HepG2 (cell line): ENCODE results near the gene LST1. TPM values are rescaled to one million over a fixed set of nuclear protein-coding genes. Genes with fewer than 3 reads are reported as not detected.
A peak's percentile ranks its signal among the peaks of the same experiment; 100 is the strongest.

Experiments
- BCL6 ChIP-seq: IDR thresholded peaks from 2 replicates; pipeline ENCODE4 v1.6.1; 2016; ENCODE audit warnings: missing genetic modification reagents, missing compliant biosample characterization
- DPF2 ChIP-seq: sonication (generic); formaldehyde crosslinking; IDR thresholded peaks from 2 replicates; pipeline ENCODE4 v1.4.0; 2020; ENCODE audit warnings: mild to moderate bottlenecking, low read depth, missing genetic modification reagents, borderline replicate concordance
- MED8 ChIP-seq: sonication (generic); formaldehyde crosslinking; IDR thresholded peaks from 2 replicates; pipeline ENCODE4 v1.8.1; 2023; ENCODE audit warnings: mild to moderate bottlenecking, missing genetic modification reagents; ENCODE audit not compliant: insufficient replicate concordance
- SNAI1 ChIP-seq: sonication (generic); formaldehyde crosslinking; IDR thresholded peaks from 2 replicates; pipeline ENCODE4 v1.5.0; 2020; ENCODE audit warnings: mild to moderate bottlenecking, missing genetic modification reagents, borderline replicate concordance
- SNRNP70 ChIP-seq: fragments of 200-400 bp; formaldehyde crosslinking; IDR thresholded peaks from 2 replicates; pipeline ENCODE4 v1.6.1; 2017; ENCODE audit warnings: mild to moderate bottlenecking, low read depth, low read length, moderate library complexity
- SOX6 ChIP-seq, 2 experiments: fragments of 450-650 bp in 1 of 2; sonication (generic) in 1 of 2; formaldehyde crosslinking in 1 of 2; IDR thresholded peaks; 2 replicates each; pipeline versions ENCODE4 v1.4.0 to v1.6.1; 2017 to 2020; ENCODE audit warnings: antibody characterized with exemption in 1 of 2, mild to moderate bottlenecking in 1 of 2, missing genetic modification reagents in 1 of 2
- TBX2 ChIP-seq: sonication (generic); formaldehyde crosslinking; IDR thresholded peaks from 2 replicates; pipeline ENCODE4 v1.5.0; 2020; ENCODE audit warnings: missing genetic modification reagents, mild to moderate bottlenecking, borderline replicate concordance
- XRCC5 ChIP-seq: fragments of 200-400 bp; formaldehyde crosslinking; optimal IDR thresholded peaks from 2 replicates; pipeline ENCODE3; 2017; ENCODE audit warnings: mild to moderate bottlenecking, low read length
- YY1 ChIP-seq: IDR thresholded peaks from 2 replicates; pipeline ENCODE4 v1.6.1; 2011; ENCODE audit warnings: low read length, low read depth, moderate library complexity, mild to moderate bottlenecking; ENCODE audit not compliant: insufficient read depth, insufficient replicate concordance
- ZBTB7B ChIP-seq: sonication (generic); formaldehyde crosslinking; IDR thresholded peaks from 2 replicates; pipeline ENCODE4 v1.4.0; 2020; ENCODE audit warnings: missing genetic modification reagents
- ZNF3 ChIP-seq: IDR thresholded peaks from 2 replicates; pipeline ENCODE4 v1.7.0; 2017; ENCODE audit warnings: inconsistent platforms
- ZNF30 ChIP-seq: sonication (generic); formaldehyde crosslinking; IDR thresholded peaks from 2 replicates; pipeline ENCODE4 v1.5.0; 2020; ENCODE audit warnings: mild to moderate bottlenecking, missing genetic modification reagents
- ZNF556 ChIP-seq: sonication (generic); formaldehyde crosslinking; IDR thresholded peaks from 2 replicates; pipeline ENCODE4 v1.4.0; 2020; ENCODE audit warnings: mild to moderate bottlenecking, missing genetic modification reagents, borderline replicate concordance
- ZSCAN30 ChIP-seq: sonication (generic); formaldehyde crosslinking; IDR thresholded peaks from 2 replicates; pipeline ENCODE4 v1.5.0; 2020; ENCODE audit warnings: mild to moderate bottlenecking, missing genetic modification reagents
- ZSCAN9 ChIP-seq: IDR thresholded peaks from 2 replicates; pipeline ENCODE4 v1.6.1; 2016; ENCODE audit warnings: borderline replicate concordance
- polyA plus RNA-seq, 8 experiments: library from polyadenylated mRNA; depleted of rRNA in 3 of 8; stranded (reverse) in 7 of 8; unstranded in 1 of 8; fragments of >200 nt; fragmentation: Illumina TruSeq in 4 of 8; extraction: Trizol in 4 of 8; gene quantifications; 2 replicates each; pipeline versions ENCODE4 v1.2.1 to v1.2.3, GENCODE V29; 2011 to 2016; ENCODE audit warnings: low read depth in 4 of 8, missing spikeins in 1 of 8, mixed read lengths in 1 of 8; ENCODE audit not compliant: insufficient read depth in 1 of 8
- total RNA-seq, 5 experiments: library from RNA; depleted of rRNA; stranded (reverse); fragments of >200 nt; fragmentation: Illumina TruSeq; extraction: Trizol; gene quantifications; 2 replicates each; pipeline ENCODE4 v1.2.3, GENCODE V29; 2016; ENCODE audit warnings: low read depth in 1 of 5
- TF ChIP-seq, protein P1 (sequence below): sonication (generic); formaldehyde crosslinking; conservative IDR thresholded peaks from 2 replicates; pipeline ENCODE4 v1.8.1; 2023; ENCODE audit warnings: missing genetic modification reagents
- TF ChIP-seq, protein P2 (sequence below): sonication (generic); formaldehyde crosslinking; IDR thresholded peaks from 2 replicates; pipeline ENCODE4 v1.4.0; 2020; ENCODE audit warnings: missing genetic modification reagents, borderline replicate concordance
- TF ChIP-seq, protein P3 (sequence below): sonication (generic); formaldehyde crosslinking; IDR thresholded peaks from 2 replicates; pipeline ENCODE4 v1.5.0; 2020; ENCODE audit warnings: missing genetic modification reagents
- TF ChIP-seq, protein P4 (sequence below): sonication (generic); formaldehyde crosslinking; IDR thresholded peaks from 2 replicates; pipeline ENCODE4 v1.8.0; 2023; ENCODE audit warnings: mild to moderate bottlenecking, missing genetic modification reagents
- TF ChIP-seq, protein P5 (sequence below): sonication (generic); formaldehyde crosslinking; IDR thresholded peaks from 2 replicates; pipeline ENCODE4 v1.4.0; 2020; ENCODE audit warnings: missing genetic modification reagents

LST1 gene
- total and polyA plus RNA-seq, 2 of the 13 experiments (the other 11 are each of a cell fraction or from before 2014, with no cell fraction given), result not detected

DNA sequence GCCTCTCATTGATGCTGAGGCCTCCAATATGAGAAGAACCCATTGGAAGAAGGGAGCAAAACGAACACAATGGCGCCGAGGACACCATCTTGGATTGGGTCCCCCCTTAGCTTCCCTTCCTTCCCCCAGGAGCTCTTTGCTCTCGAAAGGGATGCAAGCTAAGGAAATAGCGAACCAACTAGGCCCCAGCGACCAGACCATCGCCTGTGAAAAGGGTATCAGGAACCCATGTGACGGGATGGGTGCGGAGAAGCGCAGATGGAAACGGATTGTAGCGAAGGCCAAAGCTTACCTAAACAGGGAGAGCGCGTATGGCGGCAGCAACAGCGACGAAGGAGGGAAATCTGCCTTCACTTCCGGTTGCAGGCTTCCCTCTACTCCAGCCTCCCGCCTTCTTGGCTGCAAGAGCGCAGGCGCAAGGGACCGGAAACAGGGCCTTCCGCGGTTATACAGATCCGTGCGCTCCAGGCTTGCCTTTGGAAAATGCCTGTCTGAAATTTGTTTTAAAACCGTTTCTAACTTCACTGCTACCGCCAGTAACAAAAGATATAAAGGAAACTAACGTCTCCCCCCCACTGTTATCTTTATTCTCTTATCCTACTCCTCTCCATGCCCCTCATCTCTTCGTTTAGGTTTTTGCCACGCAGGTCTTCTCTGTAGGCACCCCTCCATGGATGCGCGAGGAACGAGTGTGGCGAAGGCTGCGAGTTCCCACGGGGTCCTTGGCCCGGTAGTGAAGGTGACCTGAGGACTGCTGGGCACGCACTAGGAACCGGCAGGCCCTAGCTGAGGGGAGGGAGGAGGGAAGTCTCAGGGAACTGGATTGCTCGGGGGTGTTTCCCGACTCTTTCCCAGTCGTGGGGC, 44.2 kb upstream of the LST1 start, which contains the start of gene DDX39B (continued):
- TF ChIP-seq, protein P1, sequence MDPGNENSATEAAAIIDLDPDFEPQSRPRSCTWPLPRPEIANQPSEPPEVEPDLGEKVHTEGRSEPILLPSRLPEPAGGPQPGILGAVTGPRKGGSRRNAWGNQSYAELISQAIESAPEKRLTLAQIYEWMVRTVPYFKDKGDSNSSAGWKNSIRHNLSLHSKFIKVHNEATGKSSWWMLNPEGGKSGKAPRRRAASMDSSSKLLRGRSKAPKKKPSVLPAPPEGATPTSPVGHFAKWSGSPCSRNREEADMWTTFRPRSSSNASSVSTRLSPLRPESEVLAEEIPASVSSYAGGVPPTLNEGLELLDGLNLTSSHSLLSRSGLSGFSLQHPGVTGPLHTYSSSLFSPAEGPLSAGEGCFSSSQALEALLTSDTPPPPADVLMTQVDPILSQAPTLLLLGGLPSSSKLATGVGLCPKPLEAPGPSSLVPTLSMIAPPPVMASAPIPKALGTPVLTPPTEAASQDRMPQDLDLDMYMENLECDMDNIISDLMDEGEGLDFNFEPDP (CRISPR knock-in tag), result no peak
- peak; percentile 96 for TF ChIP-seq YY1
- peak; percentile 52 for TF ChIP-seq BCL6 (CRISPR knock-in tag)
- no peak for TF ChIP-seq XRCC5
- no peak; the same call in 1 of the 2 replicates for TF ChIP-seq ZNF3
- TF ChIP-seq, protein P2, sequence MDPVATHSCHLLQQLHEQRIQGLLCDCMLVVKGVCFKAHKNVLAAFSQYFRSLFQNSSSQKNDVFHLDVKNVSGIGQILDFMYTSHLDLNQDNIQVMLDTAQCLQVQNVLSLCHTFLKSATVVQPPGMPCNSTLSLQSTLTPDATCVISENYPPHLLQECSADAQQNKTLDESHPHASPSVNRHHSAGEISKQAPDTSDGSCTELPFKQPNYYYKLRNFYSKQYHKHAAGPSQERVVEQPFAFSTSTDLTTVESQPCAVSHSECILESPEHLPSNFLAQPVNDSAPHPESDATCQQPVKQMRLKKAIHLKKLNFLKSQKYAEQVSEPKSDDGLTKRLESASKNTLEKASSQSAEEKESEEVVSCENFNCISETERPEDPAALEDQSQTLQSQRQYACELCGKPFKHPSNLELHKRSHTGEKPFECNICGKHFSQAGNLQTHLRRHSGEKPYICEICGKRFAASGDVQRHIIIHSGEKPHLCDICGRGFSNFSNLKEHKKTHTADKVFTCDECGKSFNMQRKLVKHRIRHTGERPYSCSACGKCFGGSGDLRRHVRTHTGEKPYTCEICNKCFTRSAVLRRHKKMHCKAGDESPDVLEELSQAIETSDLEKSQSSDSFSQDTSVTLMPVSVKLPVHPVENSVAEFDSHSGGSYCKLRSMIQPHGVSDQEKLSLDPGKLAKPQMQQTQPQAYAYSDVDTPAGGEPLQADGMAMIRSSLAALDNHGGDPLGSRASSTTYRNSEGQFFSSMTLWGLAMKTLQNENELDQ (CRISPR knock-in tag), result no peak; the same call in 1 of the 2 replicates
- peak; percentile 83 for TF ChIP-seq SNAI1
- TF ChIP-seq ZNF30 (CRISPR knock-in tag), result peak; percentile 93; the same call in 1 of the 2 replicates
- TF ChIP-seq, protein P3, sequence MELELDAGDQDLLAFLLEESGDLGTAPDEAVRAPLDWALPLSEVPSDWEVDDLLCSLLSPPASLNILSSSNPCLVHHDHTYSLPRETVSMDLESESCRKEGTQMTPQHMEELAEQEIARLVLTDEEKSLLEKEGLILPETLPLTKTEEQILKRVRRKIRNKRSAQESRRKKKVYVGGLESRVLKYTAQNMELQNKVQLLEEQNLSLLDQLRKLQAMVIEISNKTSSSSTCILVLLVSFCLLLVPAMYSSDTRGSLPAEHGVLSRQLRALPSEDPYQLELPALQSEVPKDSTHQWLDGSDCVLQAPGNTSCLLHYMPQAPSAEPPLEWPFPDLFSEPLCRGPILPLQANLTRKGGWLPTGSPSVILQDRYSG (CRISPR knock-in tag), result peak; percentile 91
- no peak for TF ChIP-seq DPF2
- TF ChIP-seq TBX2 (CRISPR knock-in tag), result peak; percentile 60
- peak; percentile 78; the same call in 1 of the 2 replicates for TF ChIP-seq ZSCAN9
- TF ChIP-seq ZNF556 (CRISPR knock-in tag), result no peak; the same call in 1 of the 2 replicates
- no peak for TF ChIP-seq SNRNP70
- no peak for TF ChIP-seq ZSCAN30 (CRISPR knock-in tag)
- peak; percentile 93 for TF ChIP-seq MED8
- TF ChIP-seq, protein P4, sequence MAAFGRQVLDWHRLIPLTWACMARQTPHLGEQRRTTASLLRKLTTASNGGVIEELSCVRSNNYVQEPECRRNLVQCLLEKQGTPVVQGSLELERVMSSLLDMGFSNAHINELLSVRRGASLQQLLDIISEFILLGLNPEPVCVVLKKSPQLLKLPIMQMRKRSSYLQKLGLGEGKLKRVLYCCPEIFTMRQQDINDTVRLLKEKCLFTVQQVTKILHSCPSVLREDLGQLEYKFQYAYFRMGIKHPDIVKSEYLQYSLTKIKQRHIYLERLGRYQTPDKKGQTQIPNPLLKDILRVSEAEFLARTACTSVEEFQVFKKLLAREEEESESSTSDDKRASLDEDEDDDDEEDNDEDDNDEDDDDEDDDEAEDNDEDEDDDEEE, result peak; percentile 96
- no peak for TF ChIP-seq SOX6 (IDR thresholded peaks at IDR 0.05)
- TF ChIP-seq SOX6 (CRISPR knock-in tag; IDR thresholded peaks at IDR 0.05), result peak; percentile 77
- no peak; the same call in 1 of the 2 replicates for TF ChIP-seq ZBTB7B (CRISPR knock-in tag)
- TF ChIP-seq, protein P5, sequence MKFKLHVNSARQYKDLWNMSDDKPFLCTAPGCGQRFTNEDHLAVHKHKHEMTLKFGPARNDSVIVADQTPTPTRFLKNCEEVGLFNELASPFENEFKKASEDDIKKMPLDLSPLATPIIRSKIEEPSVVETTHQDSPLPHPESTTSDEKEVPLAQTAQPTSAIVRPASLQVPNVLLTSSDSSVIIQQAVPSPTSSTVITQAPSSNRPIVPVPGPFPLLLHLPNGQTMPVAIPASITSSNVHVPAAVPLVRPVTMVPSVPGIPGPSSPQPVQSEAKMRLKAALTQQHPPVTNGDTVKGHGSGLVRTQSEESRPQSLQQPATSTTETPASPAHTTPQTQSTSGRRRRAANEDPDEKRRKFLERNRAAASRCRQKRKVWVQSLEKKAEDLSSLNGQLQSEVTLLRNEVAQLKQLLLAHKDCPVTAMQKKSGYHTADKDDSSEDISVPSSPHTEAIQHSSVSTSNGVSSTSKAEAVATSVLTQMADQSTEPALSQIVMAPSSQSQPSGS (CRISPR knock-in tag), result peak; percentile 84; the same call in 1 of the 2 replicates
